HG02840 (cell line): ENCODE measurements around the gene ATP8A2.

Experiments
- ATAC-seq: cut with Tn5 transposase; IDR thresholded peaks from one replicate; pipeline ENCODE4 v1.9.1; 2021; ENCODE audit warnings: mild to moderate bottlenecking, moderate library complexity, moderate number of reproducible peaks; ENCODE audit not compliant: unreplicated experiment, low FRiP score

The ATP8A2 gene

DNA sequence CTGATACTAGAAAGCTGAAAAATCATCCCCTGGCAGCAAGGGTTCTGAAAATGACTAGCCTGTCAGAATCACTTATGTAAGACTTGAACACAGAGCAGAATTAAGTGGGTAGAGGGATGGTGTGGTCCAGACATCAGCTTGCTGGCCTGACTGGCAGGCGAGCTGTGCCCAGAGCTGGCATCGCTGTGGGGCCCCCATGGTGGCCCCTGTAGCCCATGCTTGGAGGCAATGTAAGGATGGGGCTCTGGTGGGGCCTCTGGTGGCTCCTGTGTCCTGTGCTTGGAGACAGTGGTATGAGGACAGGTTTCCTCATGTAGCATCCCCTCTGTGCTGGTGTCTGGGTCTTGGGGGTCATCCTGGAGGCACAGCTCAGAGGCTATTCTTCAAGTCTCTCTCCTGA is 347.9 kb downstream of the ATP8A2 start:
- ATAC-seq, result no peak

DNA sequence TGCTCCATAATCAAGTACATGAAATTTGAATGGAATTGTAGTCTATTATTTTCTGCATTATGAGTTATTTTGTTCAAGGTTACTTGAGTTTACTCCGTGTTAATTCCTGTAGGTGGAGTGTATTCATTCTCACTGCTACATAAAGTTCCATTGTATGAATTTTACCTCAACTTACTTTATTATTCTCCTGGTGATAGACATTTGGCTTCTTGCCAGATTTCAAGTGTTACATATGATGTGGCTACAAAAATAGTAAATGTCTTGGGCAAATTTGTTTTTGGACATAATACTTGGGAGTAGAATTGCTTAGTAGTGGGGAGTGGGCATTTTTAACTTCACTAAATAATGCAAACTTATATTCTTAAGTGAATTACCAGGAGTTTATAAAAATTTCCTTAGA is 351.1 kb downstream of the ATP8A2 start:
- no peak for ATAC-seq

DNA sequence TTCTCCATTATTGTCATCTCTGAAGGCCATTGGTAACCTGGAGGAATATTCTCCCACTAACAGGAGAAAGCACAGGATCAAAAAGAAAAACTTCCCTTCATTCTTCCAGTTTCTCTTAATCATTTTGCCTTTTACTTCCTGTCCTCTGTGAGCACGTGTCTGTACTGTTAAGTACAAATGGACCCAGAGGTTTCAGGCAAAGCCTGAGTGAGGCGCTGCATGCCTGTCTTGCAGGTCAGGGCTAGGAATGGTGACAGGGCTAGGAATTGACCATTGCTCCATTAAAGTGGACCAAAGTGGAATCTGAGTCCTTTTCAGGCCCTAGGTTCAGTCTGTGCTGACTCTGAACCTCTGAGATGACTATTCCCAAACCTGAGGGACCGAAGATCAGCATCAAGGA is 353.3 kb downstream of the ATP8A2 start:
- ATAC-seq, result no peak

DNA sequence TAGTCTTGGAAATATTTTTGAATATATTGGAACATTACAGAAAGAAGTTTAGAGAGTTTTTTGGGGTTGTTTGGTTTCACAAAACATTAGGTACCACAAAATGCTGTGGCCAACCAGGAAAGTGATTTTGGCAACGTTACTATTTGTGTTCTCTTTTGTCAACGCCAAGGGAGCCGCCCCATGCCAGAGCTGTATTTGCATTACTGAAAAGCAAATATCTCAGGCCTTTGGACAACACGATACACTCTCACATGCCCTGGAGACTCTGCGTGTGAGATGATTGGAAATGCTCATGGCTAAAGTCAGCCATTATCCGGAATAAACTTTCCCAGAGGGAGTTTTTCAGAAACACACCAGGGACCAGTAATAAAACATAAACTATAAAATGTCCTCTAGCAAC is 355.5 kb downstream of the ATP8A2 start:
- ATAC-seq, result no peak

DNA sequence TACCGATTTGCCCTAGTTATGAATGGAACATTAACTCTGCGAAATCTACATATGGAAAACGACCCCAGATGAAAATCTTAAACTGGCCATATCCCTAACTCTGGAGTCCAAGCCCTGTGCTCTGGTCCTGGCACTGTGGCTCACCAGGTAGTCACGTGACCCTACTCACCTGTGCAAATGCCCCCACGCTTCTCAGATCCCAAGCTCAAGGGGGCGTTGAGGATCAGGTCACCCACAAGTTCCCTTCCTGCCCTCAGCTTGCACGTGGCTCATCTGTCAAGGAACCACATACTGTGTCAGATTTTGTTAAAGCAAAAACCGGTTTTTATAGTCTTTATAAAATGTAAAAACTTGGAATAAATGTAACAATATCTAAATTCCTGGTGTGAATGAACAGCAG is 356.0 kb downstream of the ATP8A2 start:
- no peak for ATAC-seq

DNA sequence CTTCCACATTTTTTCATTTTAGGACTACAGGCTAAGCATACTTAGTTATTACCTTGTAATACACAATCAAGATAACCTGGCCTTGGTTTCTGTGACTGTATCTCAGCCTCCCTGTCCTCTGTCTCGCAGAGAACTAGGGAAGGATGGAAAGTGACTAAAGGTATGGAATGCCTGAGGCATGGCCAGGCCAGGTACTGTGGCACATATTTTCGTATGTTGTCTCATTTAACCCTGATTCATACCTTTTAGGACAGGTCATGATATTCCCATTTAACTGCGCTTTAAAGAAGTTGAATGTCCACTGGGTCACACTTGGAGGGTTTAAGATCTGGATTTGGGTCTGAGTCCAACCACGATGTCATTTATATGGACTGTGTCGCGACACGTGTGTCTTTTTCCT is 357.4 kb downstream of the ATP8A2 start:
- ATAC-seq, result no peak

DNA sequence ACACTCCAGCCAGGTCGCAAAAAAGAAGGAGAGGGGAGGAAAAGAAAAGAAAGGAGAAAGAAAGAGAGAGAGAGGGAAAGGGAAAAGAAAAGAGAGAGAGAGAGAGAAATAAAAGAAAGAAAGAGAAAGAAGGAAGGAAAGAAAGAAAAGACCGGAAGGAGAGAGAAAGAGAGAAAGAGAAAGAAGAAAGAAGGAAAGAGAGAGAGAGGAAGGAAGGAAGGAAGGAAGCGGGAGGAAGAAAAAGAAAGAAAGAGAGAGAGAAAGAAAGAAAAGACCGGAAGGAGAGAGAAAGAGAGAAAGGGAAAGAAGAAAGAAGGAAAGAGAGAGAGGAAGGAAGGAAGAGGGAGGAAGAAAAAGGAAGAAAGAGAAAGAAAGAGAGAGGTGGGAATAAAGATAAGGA is 359.3 kb downstream of the ATP8A2 start:
- no peak for ATAC-seq

DNA sequence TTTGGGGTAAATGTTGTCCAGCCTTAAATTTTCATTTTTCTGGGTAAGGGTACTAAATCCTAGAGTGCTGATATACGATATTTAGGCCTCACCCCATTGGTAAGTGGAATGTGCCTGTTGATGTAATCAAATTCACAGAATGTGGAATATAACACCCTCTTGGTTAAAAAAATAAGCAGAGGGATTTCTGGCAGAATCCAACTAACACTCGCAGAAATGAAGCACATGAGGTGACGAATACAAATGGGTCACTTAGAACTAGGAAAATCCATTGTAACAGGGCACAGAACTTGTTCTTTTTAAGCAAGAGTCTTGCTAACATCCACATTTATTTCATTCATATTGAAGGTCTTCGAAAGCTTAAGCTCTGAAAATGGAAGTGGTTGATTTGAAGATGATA is 359.8 kb downstream of the ATP8A2 start:
- no peak for ATAC-seq

DNA sequence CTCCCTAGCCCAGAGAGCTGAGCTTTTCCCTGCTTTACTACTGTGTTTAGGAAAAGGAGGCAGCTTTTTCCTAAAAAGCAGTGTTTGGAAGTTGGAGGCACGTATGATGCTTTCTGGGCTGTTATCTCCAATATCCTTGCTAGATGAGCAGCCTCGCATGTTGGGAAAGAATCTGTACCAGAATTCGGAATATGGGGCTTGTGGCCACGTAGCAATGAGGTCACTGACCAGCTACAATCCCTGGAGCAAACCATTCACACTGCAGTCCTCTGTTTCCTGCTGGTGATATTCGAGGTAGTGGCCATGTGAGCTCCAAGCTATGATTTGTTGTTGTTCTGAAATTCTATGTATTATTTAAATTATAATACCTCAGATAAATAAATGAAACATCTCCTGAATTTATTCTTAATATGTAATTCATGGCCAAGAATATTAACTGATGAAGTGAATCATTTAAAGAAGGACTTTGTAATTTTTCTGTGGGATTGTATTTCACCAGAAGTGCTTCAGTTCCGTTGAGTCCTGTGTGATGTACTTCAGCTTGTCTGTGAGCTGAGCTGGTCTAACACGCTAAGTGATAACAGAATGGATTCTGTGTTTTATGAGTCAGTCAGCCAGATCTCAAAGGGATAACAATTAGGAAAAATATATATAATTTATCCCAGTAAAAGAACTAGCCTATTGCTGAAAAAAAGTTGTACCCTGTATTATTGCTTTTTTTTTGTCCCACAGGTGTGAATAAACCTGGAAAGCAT is 360.5 kb downstream of the ATP8A2 start:
- no peak for ATAC-seq

DNA sequence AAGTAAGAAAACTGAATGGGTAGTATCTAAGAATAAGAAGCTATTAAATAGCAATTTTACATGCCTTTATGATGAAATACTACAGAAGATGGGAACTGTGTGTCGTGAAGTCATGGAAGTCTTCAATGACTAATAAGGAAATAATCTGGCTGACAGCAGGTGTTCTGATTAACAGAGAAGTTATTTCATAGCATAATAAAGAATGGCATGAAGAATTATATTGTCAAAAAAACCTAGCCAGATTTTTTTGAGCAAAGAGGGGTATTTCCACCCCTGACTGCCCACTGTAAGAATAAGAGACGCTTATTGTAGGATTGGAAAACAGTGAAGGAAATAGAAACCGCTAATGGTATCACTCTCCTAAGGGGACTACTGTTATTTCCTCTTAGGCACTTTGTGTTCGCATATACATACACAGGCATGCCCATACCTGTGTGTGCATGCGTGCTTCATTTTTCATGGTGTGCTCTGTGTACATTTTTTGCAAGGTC is 361.3 kb downstream of the ATP8A2 start:
- ATAC-seq, result no peak

DNA sequence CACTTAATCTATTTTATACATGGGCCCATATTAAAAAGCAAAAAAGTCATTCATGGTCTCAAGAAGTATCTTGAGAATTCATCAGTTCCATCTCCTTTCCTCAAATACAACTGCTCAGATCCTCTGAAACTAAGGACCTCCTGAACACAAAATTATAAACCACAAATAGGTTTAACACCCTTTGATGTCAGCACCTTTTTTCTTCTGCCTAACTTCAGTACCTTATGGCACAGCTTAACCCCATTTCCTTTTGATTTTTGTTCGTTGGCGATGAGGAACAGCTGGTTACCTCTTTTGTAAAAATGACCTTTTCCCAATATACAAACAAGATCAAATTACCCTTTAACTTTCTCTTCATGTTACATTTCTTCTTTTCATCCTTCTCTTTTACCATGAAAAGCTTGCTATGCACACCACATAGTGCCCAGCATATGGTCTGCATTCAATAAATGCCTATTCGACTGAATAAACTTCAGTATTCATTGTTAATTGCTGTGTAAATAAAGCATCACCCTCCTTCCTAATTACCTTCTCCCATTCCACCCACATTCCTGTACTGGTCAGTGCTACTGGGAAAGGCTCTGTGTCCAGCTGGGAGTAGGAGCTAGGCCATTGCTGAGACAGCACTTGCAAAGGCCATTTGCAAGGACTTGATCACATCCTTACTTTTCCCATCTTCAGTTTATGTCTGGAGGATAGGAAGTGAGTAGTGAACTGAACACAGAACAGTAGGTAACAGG is 362.1 kb downstream of the ATP8A2 start:
- ATAC-seq, result no peak

DNA sequence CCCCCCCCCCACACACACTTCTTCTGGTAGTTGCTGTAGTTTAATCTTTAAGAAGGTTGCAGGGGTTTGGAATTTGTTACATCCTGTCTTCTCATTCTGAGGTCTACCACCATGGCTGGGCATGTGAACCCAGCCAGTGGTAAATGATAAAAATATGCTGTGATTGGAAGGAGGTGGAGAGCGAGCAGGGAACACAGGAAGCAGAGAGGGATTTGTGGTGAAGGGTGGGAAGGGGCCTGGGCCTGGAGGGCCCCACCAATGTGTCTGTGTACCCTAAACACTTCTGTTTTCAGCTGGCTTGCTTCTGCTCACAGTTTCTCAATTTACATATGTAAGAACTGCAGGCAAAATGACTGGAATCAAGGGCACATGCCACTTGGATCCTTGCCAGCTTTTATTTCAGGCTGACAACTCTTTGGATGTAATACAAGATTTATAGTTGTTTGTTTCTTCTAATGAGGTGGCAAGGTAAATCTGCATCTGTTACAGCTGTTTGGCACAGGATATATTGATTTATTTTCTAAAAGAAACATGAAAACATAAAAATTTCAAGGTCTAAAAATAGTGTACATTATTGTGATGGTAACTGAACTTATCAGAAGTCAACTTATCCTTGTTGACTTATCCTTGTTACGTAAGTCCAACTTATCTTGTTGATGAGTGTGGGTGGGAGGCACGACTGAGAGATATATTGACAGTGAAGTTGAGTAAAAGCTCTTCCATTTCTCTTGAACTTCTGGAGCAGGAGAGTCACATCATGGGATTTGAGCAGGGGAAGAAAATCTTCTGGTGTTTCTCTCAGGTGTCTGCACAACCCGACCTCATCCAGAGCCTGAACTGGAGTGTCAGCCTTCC is 366.8 kb downstream of the ATP8A2 start:
- no peak for ATAC-seq

DNA sequence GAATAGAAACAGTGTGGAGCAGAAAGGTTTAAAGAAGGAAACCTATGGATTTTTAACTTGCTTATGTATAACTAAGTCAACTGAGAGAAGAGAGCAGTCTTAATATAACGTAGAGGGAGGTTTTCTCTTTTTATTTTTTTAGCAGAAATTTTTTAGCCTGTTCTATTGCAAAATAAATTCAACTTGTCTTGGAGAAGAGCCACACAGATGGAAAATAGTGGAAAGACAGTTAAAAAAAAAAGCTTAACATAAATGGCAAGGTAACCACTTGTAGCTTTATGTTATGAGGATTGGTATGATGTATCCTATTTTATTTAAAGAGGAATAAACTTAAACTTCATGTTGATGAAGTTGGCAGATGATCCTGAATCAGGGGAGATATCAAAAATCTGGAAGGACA is 367.6 kb downstream of the ATP8A2 start:
- ATAC-seq, result no peak

DNA sequence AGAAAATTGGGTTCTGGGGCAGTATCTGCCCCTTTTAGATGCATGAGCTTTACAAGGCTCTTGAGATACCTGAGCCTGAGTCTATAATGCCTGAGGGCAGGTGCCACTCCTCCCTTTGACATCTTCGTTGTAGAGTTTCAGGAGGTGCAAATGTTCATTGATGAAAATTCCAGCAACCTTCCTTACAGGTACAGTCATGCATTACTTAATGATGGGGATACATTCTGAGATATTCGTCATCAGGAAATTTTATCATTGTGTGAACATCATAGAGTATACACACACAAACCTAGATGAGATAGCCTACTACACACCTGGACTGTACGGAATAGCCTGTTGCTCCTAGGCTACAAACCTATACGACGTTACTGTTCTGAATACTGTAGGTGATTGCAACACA is 370.0 kb downstream of the ATP8A2 start:
- no peak for ATAC-seq

DNA sequence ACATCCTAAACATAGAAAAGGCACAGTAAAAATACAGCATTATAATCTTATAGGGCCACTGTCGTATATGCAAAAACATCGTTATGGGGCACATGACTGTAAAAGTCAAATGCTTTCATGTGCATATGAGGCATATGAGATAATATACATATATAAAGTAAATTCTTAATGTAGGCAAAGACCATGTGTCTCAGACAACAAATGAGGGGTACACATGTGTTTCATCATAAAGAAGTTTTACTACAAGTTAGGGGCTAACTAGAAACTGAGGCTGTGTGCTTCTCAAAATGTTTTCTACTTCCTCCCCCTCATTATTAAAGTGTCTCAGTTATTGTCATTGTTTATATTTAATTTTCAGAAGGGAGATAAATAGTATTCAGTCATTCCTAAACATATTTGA is 370.4 kb downstream of the ATP8A2 start:
- no peak for ATAC-seq

DNA sequence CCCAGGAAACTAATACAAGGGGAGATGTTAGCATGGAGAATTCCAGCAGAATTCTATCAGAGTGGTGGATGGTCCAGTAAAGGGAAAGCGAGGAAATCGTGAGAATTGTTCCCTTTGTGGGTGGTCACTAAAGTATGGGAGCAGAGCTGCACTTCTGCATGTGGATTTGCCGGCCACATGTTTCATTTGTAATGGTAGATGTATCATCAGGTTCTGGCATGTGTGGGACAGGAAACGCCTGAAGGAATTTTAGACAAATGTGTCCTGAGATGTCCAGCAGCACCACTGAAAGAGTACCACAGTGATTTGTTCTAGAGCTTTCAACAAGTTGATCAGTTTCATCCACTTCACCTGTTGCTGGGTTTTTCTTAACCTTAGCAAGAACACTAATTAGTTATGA is 371.6 kb downstream of the ATP8A2 start:
- ATAC-seq, result no peak

DNA sequence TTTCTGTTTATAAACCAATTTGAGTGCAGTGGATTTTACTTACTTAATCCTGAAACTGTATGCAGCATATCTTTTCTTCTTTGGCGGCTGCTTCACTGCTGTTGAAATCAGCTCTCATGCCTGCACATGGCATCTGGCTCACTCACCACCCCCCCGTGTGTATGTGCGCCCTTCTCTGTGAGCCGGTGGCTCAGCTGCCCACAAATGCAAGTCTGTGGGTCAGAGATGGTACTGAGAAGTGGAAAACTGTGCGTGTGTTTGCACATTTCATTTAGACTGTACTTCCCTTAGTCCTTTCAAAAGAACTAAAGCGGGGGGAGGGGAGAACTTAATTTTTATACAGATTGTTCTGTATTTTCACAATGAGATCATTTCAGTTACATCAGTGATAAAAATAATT is 372.4 kb downstream of the ATP8A2 start:
- ATAC-seq, result no peak

DNA sequence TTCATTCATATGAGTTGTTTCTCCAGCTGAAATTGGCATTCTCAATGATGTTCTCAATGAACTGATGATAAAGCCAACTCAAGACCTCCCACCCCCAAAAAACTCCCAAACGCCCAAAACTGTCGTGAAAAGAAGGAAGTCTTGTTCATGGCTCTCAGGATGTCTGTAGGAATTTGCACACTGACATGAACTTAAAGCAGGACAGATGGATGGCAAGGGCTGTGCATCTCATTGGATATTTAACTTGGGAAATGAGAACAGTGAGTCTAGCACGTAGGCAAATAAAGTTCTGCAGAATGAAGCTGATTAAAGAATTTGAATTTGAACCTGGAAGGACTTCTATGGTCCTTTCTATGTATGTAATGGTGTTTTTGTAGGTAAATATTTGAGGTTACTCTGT is 374.4 kb downstream of the ATP8A2 start:
- ATAC-seq, result no peak

DNA sequence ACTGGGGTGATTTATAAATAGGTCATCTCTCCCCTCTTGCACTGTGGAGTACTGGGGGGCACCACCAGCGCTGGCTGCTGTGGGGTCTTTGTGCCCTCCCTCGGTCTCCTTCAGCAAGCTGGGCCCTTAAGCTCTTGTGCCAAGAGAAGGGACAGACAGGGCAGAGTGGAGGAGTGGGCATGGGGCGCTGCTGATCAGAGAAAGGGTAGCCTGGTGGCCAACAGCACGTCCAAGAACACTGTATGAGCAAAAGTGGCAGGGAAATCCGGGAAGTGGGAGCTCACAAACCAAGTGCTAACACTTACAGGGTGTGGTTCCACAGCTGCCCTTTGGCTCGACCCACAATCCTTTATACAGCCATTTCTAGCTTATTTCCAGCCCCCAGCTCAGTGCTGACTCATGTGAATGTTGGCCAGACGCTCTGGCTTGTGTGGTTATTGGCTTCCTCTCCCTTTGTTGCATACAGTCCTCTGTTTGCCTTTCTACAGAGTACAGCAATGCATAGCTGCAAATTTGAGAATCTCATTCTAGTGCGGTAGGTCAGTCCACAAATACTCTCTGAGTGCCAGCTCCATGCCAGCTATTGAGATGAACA is 381.3 kb downstream of the ATP8A2 start:
- ATAC-seq, result no peak

DNA sequence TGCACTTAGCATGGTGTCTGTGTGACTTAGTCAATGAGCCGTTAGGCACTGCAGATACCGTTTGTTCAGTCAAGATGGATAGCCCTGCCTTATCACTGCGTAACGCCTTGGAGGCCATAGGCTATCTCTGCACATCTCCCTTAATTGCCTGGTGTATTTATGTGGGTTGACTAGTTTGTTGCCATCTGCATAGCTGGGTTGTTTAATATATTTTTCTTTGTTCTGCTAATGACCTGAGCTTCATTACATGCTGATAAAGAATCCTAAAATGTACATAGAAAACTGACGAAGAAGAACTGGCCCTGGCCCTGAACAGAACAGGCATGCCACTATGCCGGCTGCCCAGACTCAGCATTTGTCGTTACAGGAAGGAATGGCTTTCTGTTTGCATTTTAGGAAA is 382.2 kb downstream of the ATP8A2 start:
- ATAC-seq, result no peak

DNA sequence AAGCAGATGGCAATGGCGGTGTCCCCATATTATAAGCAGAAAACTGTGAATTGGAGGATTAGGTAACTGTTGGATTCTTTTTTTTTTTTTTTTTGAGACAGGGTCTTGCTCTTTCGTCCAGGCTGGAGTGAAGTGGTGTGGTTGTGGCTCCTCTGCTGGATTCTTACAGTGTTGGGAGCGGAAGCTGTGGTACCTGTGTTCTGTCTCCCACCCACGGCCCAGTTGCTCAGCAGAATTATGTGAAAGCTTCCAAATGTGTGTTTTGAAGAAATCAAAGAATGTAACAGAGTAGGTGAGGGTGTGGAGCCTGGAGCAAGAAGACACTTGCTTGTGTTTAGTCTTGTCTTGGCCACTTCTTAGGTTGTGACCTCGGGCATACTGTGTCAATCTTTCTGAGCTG is 384.5 kb downstream of the ATP8A2 start:
- ATAC-seq, result no peak
